Measurements from ENCODE around the gene APOL1. TPM values are rescaled to one million over a fixed set of nuclear protein-coding genes. Genes with fewer than 3 reads are reported as not detected.

The APOL1 gene
- total RNA-seq (2022; extraction: Qiagen RNA extraction; ENCODE audit: low read depth) = 9.4 to 11.9 TPM (median 9.7 TPM) in 5 replicates

GRCh38 chr22:36252754-36253522 lies at the start of gene APOL1:
TSS of gene APOL1 (plus strand) at chr22:36253133. CDS start at chr22:36254956, 1,823 bp downstream.

GRCh38 chr22:36239401-36240171 lies 13.3 kb upstream of the APOL1 start, which contains the start of gene APOL2:
TSS of gene APOL2 (minus strand) at chr22:36239527. CDS start at chr22:36233162, 6,365 bp downstream.

Other genes starting within 250 kb of the APOL1 start
- 27.8 to 34.8 TPM (median 31.5 TPM) in 5 replicates for gene RBFOX2, start 224.3 kb upstream of the APOL1 start, total RNA-seq (2022; extraction: Qiagen RNA extraction; ENCODE audit: low read depth)
- gene APOL3, start 92.4 kb upstream of the APOL1 start, total RNA-seq (2022; extraction: Qiagen RNA extraction; ENCODE audit: low read depth) = 0.45 TPM in 1 of 5 replicates, not detected in the others
- not detected in 5 replicates for gene APOL4, start 51.3 kb upstream of the APOL1 start, total RNA-seq (2022; extraction: Qiagen RNA extraction; ENCODE audit: low read depth)
- 27.3 to 34.3 TPM (median 32.1 TPM) in 5 replicates for gene APOL2, start 13.6 kb upstream of the APOL1 start, total RNA-seq (2022; extraction: Qiagen RNA extraction; ENCODE audit: low read depth)
- gene MYH9, start 134.8 kb downstream of the APOL1 start, total RNA-seq (2022; extraction: Qiagen RNA extraction; ENCODE audit: low read depth) = 166 to 193 TPM (median 184 TPM) in 5 replicates
- gene TXN2, start 228.5 kb downstream of the APOL1 start, total RNA-seq (2022; extraction: Qiagen RNA extraction; ENCODE audit: low read depth) = 56.0 to 72.4 TPM (median 67.6 TPM) in 5 replicates